Glutamatergic neuron (in vitro differentiated cells): ENCODE measurements around the gene FGF1. TPM values are rescaled to one million over a fixed set of nuclear protein-coding genes. Genes with fewer than 3 reads are reported as not detected.
A peak's percentile ranks its signal among the peaks of the same experiment; 100 is the strongest.

Experiments
- DNase-seq: peaks from one replicate; pipeline ENCODE4 v3.0.0; 2022
- H3K27ac Mint-ChIP-seq: one replicate; pipeline ENCODE4 v1.8.0; 2020; ENCODE audit warnings: mild to moderate bottlenecking, mixed read lengths, inconsistent platforms; ENCODE audit not compliant: unreplicated experiment
- H3K27me3 Mint-ChIP-seq: one replicate; pipeline ENCODE4 v1.8.0; 2020; ENCODE audit warnings: mild to moderate bottlenecking, moderate library complexity, mixed read lengths, inconsistent platforms; ENCODE audit not compliant: unreplicated experiment
- H3K36me3 Mint-ChIP-seq: one replicate; pipeline ENCODE4 v1.8.0; 2020; ENCODE audit warnings: mild to moderate bottlenecking, mixed read lengths, inconsistent platforms; ENCODE audit not compliant: unreplicated experiment
- H3K4me1 Mint-ChIP-seq: one replicate; pipeline ENCODE4 v1.8.0; 2020; ENCODE audit warnings: mild to moderate bottlenecking, low read depth, mixed read lengths, inconsistent platforms; ENCODE audit not compliant: unreplicated experiment
- H3K4me3 Mint-ChIP-seq: one replicate; pipeline ENCODE4 v1.8.0; 2020; ENCODE audit warnings: mild to moderate bottlenecking, mixed read lengths, inconsistent platforms; ENCODE audit not compliant: unreplicated experiment
- H3K9me3 Mint-ChIP-seq: one replicate; pipeline ENCODE4 v1.8.0; 2020; ENCODE audit warnings: mild to moderate bottlenecking, moderate library complexity, mixed read lengths, inconsistent platforms; ENCODE audit not compliant: unreplicated experiment
- CTCF ChIP-seq: fragments of 200-600 bp; sonication (generic); IDR thresholded peaks from one replicate; pipeline ENCODE4 v1.5.0; 2021; ENCODE audit not compliant: partially characterized antibody, unreplicated experiment
- long read RNA-seq: library from polyadenylated mRNA; unstranded; transcript quantifications from one replicate; pipeline ENCODE4 v2.0.0, GENCODE V29; 2020; ENCODE audit not compliant: unreplicated experiment
- total RNA-seq: library from RNA; stranded (reverse); fragmentation: NEBNext Ultra II Directional; extraction: Animal tissue kit (Norgen Biotek cat#: 25700); gene quantifications from one replicate; pipeline ENCODE4 v1.2.1, GENCODE V29; 2021; ENCODE audit not compliant: unreplicated experiment

Gene FGF1
- total RNA-seq = not detected
- long read RNA-seq = 0 reads

GRCh38 chr5:142685418-142686209 lies at the start of gene FGF1:
FGF1 (minus strand) TSS chr5:142686090; CDS start chr5:142614127, 71,963 bp downstream.
- Mint-ChIP-seq H3K9me3 (peaks cover 2% of the 10 kb centered on the region), H3K4me1 (peaks cover 44% of the 10 kb centered on the region), H3K27me3 (peaks cover 3% of the 10 kb centered on the region), H3K36me3 (no peaks in the 10 kb centered on the region), H3K4me3 (no peak within 1 kb of the TSS), H3K27ac (no peak within 1 kb of the TSS)
- TF ChIP-seq CTCF = no peak
- peak; percentile 27 for DNase-seq

DNA sequence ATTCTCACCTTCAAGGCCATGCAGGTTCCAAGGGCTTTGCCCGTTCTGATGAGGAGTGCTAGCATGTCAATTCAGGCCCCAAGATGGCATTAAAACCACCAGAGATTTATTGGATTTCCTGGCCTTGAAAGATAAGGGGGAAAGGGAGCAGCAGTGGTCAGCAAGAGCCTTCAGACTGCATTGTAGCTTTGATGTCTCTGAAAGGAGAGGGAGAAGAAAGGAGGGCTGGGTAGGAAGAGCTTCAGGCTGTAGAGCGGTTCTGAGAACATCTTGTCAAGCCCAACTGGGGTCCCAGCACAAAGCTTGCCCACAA lies 41.8 kb upstream of the FGF1 start:
- Mint-ChIP-seq H3K27me3 (peaks cover 4% of the 10 kb centered on the region), H3K9me3 (no peaks in the 10 kb centered on the region), H3K4me3 (no peak overlapping the region), H3K27ac (no peak overlapping the region), H3K36me3 (no peaks in the 10 kb centered on the region), H3K4me1 (no peaks in the 10 kb centered on the region)
- no peak for TF ChIP-seq CTCF
- DNase-seq = no peak

DNA sequence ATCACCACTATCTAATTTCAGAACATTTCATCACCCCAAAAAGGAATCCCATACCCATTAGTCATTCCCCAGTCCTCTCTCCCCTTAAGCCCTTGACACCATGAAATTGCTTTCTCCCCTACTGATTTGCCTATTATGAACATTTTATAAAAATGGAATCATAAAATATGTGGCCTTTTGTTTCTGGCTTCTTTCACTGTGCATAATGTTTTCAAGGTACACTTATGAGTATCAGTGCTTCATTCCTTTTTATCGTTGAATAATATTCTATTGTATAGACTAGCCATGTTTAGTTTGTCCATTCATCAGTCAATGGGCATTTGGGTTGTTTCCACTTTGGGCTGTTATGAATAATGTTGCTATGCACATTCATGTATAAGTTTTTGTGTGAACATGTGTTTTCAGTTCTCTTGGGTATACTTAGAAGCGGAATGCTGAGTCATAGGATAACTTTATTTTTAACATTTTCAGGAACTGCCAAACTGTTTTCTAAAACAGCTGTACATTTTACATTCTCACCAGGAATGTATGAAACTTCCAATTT lies 40.4 kb upstream of the FGF1 start:
- H3K4me1 Mint-ChIP-seq = no peaks in the 10 kb centered on the region
- no peaks in the 10 kb centered on the region for H3K36me3 Mint-ChIP-seq
- no peak for DNase-seq
- no peak overlapping the region for H3K4me3 Mint-ChIP-seq
- no peaks in the 10 kb centered on the region for H3K9me3 Mint-ChIP-seq
- no peak for TF ChIP-seq CTCF
- peaks cover 4% of the 10 kb centered on the region for H3K27me3 Mint-ChIP-seq
- no peak overlapping the region for H3K27ac Mint-ChIP-seq

DNA sequence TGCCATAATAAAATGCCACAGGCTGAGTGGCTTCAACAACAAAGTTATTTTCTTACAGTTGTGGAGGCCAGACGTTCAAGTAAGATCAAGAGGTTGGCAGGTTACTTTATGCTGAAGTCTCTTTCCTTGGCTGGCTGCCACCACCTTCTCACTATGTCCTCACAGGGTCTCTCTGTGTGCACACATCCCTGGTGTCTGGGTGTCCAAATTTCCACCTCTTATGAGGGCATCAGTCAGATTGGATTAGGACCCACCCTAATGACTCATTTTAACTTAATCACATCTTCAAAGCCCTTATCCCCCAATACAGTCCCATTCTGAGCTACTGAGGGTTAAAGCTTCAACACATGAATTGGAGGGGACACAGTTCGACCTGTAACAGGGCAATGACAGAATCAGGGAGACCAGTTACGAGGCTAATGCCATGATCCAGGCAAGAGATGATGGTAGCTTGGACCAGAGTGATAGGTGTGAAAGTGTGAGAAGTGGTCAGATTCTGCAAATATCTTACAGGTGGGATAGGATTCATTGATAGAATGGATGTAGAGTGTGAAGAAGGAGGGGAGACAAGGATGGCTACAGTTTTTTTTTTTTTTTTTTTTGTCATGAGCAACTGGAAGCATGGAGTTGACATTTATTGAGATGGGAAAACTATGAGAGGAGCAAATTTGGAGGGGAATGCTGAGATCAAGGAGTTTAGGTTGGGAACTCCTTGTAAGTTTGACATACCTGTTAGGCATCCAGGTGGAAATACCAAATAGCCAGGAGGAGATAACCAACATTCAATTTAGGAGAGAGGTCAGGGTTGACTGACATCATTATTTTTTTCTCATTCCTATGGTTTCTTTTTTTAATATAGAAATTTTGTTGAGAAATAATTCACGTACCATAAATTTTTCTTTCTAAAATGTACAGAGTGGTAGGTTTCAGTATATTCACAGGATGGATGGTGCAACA lies 39.6 kb upstream of the FGF1 start:
- Mint-ChIP-seq H3K4me3 (no peak overlapping the region), H3K27me3 (peaks cover 4% of the 10 kb centered on the region), H3K36me3 (no peaks in the 10 kb centered on the region), H3K27ac (no peak overlapping the region), H3K9me3 (no peaks in the 10 kb centered on the region), H3K4me1 (no peaks in the 10 kb centered on the region)
- TF ChIP-seq CTCF = no peak
- DNase-seq = no peak

GRCh38 chr5:142724821-142725220 lies 38.9 kb upstream of the FGF1 start:
- DNase-seq = no peak
- Mint-ChIP-seq H3K27ac (no peak overlapping the region), H3K36me3 (no peaks in the 10 kb centered on the region), H3K4me1 (peaks cover 2% of the 10 kb centered on the region), H3K4me3 (no peak overlapping the region), H3K27me3 (peaks cover 2% of the 10 kb centered on the region), H3K9me3 (no peaks in the 10 kb centered on the region)
- TF ChIP-seq CTCF = no peak
